BE2C (cell line): ENCODE measurements around the gene EVL. TPM values are rescaled to one million over a fixed set of nuclear protein-coding genes. Genes with fewer than 3 reads are reported as not detected.
A peak's percentile ranks its signal among the peaks of the same experiment; 100 is the strongest.

Experiments
- DNase-seq: peaks from one replicate; pipeline ENCODE4 v3.0.0-alpha.2; 2020
- H3K27me3 ChIP-seq: fragments of 250-450 bp; sonication (Bioruptor Pico); 2 replicates; pipeline ENCODE4 v1.5.1; 2020; ENCODE audit warnings: mild to moderate bottlenecking
- H3K36me3 ChIP-seq: fragments of 250-450 bp; sonication (Bioruptor Pico); 2 replicates; pipeline ENCODE4 v1.5.1; 2020; ENCODE audit warnings: mild to moderate bottlenecking
- H3K4me1 ChIP-seq: fragments of 250-450 bp; sonication (Bioruptor Pico); 2 replicates; pipeline ENCODE4 v1.5.1; 2020
- H3K4me3 ChIP-seq: 2 replicates; pipeline ENCODE4 v1.5.1; 2011; ENCODE audit warnings: low read depth, low read length
- H3K9me3 ChIP-seq: fragments of 250-450 bp; sonication (Bioruptor Pico); 2 replicates; pipeline ENCODE4 v1.5.1; 2020
- CTCF ChIP-seq: IDR thresholded peaks from 2 replicates; pipeline ENCODE4 v1.5.1; 2012; ENCODE audit warnings: mild to moderate bottlenecking, low read depth, low read length
- polyA plus RNA-seq: library from polyadenylated mRNA; unstranded; fragments of >200 nt; gene quantifications from one replicate; pipeline ENCODE4 v1.2.1, GENCODE V29; 2012; ENCODE audit warnings: low read depth, missing spikeins; ENCODE audit not compliant: insufficient read length, insufficient read depth

Gene EVL
- polyA plus RNA-seq = 190 TPM

- Histone ChIP-seq H3K9me3 (no peaks in the 10 kb centered on the region), H3K4me3 (no peak within 1 kb of the TSS), H3K36me3 (no peaks in the 10 kb centered on the region), H3K27me3 (no peaks in the 10 kb centered on the region), H3K4me1 (no peaks in the 10 kb centered on the region; the same call in 1 of the 2 replicates)
- no peak for DNase-seq
- no peak for TF ChIP-seq CTCF
These were observed at the start of gene EVL for GRCh38 chr14:100065111-100065871. EVL (plus strand) TSS chr14:100065422; CDS start chr14:100065501, 79 bp downstream.

GRCh38 chr14:100017553-100017952 is 47.7 kb upstream of the EVL start:
- Histone ChIP-seq H3K4me1 (peaks cover 34% of the 10 kb centered on the region), H3K4me3 (no peak overlapping the region), H3K9me3 (no peaks in the 10 kb centered on the region), H3K27me3 (no peaks in the 10 kb centered on the region), H3K36me3 (no peaks in the 10 kb centered on the region)
- no peak for DNase-seq
- TF ChIP-seq CTCF = no peak

GRCh38 chr14:100018054-100018453 is 47.2 kb upstream of the EVL start:
- DNase-seq = no peak
- Histone ChIP-seq H3K36me3 (no peaks in the 10 kb centered on the region), H3K9me3 (no peaks in the 10 kb centered on the region), H3K4me3 (no peak overlapping the region), H3K27me3 (no peaks in the 10 kb centered on the region), H3K4me1 (peaks cover 29% of the 10 kb centered on the region)
- TF ChIP-seq CTCF = no peak

GRCh38 chr14:100018482-100018881 is 46.7 kb upstream of the EVL start:
- Histone ChIP-seq H3K9me3 (no peaks in the 10 kb centered on the region), H3K36me3 (no peaks in the 10 kb centered on the region), H3K4me1 (peaks cover 27% of the 10 kb centered on the region), H3K4me3 (no peak overlapping the region), H3K27me3 (no peaks in the 10 kb centered on the region)
- TF ChIP-seq CTCF = no peak
- no peak for DNase-seq

GRCh38 chr14:100019156-100019744 is 46.0 kb upstream of the EVL start:
- Histone ChIP-seq H3K4me1 (peaks cover 29% of the 10 kb centered on the region), H3K9me3 (no peaks in the 10 kb centered on the region), H3K36me3 (no peaks in the 10 kb centered on the region), H3K27me3 (no peaks in the 10 kb centered on the region), H3K4me3 (peak overlapping the region; percentile 33)
- peak; percentile 67 for DNase-seq
- TF ChIP-seq CTCF = no peak

GRCh38 chr14:100020629-100021028 is 44.6 kb upstream of the EVL start:
- Histone ChIP-seq H3K36me3 (no peaks in the 10 kb centered on the region), H3K4me1 (peaks cover 43% of the 10 kb centered on the region), H3K4me3 (peak overlapping the region; percentile 33; the same call in 1 of the 2 replicates), H3K9me3 (no peaks in the 10 kb centered on the region), H3K27me3 (no peaks in the 10 kb centered on the region)
- no peak for TF ChIP-seq CTCF
- no peak for DNase-seq
